GM13977 (cell line): ENCODE results near the gene POLR2C.

Experiments
- DNase-seq: peaks from one replicate; pipeline ENCODE4 v3.0.0; 2012; ENCODE audit warnings: low spot score
- CTCF ChIP-seq: IDR thresholded peaks from 2 replicates; pipeline ENCODE4 v1.5.1; 2012; ENCODE audit warnings: mild to moderate bottlenecking, control low read depth; ENCODE audit not compliant: insufficient read depth; ENCODE audit errors: extremely low read depth, missing control alignments
- in situ Hi-C: fragments of 300-500 bp; cut with MboI; formaldehyde crosslinking; loops from one replicate; pipeline ENCODE4 v1.12.0; 2022; ENCODE audit warnings: low sequenced_read_pairs, low pct_unique_long_range_greater_than_20kb, mixed read lengths, inconsistent platforms; ENCODE audit not compliant: unreplicated experiment

Gene POLR2C

GRCh38 chr16:57447186-57447962 lies 15.1 kb upstream of the POLR2C start, which contains the start of the genes CIAPIN1 and COQ9:
Gene CIAPIN1 (minus strand): TSS chr16:57447385. CDS start chr16:57440928, 6,457 bp downstream.
Gene COQ9 (plus strand): TSS chr16:57447479. CDS start chr16:57447506, 27 bp downstream.
- DNase-seq: peak; percentile 95
- in situ Hi-C loops: no loop called here
- TF ChIP-seq CTCF: no peak

GRCh38 chr16:57452021-57452420 lies 10.5 kb upstream of the POLR2C start:
- no peak for TF ChIP-seq CTCF
- DNase-seq: no peak
- in situ Hi-C loops: no loop called here

- peak; percentile 34 for DNase-seq
- no peak for TF ChIP-seq CTCF
- in situ Hi-C loops: no loop called here
These were observed 491 bp downstream of the POLR2C start for GRCh38 chr16:57462978-57463362.

- no peak for DNase-seq
- in situ Hi-C loops: no loop called here
- TF ChIP-seq CTCF: no peak
These were observed 2.0 kb downstream of the POLR2C start for GRCh38 chr16:57464523-57464922.

GRCh38 chr16:57468346-57468745 lies 5.9 kb downstream of the POLR2C start:
- no peak for DNase-seq
- in situ Hi-C loops: no loop called here
- no peak for TF ChIP-seq CTCF

- in situ Hi-C loops: no loop called here
- no peak for TF ChIP-seq CTCF
- DNase-seq: no peak
These were observed 6.6 kb downstream of the POLR2C start for GRCh38 chr16:57469046-57469445.
